K562 (cell line): ENCODE measurements around the gene BOD1L1. TPM values are rescaled to one million over a fixed set of nuclear protein-coding genes. Genes with fewer than 3 reads are reported as not detected.

Source experiments
- BCOR ChIP-seq: fragments of 450-650 bp; IDR thresholded peaks from 2 replicates; pipeline ENCODE4 v1.6.1; 2016
- FOXP1 ChIP-seq: sonication (generic); formaldehyde crosslinking; IDR thresholded peaks from 2 replicates; pipeline ENCODE4 v1.8.0; 2022; ENCODE audit warnings: mild to moderate bottlenecking, missing genetic modification reagents
- HMGN3 ChIP-seq: IDR thresholded peaks from 2 replicates; pipeline ENCODE4 v1.6.1; 2011; ENCODE audit warnings: borderline replicate concordance, low read depth, mild to moderate bottlenecking, mixed read lengths, low read length; ENCODE audit not compliant: insufficient read length; ENCODE audit errors: extremely low read depth
- JUNB ChIP-seq: fragments of 450-650 bp; formaldehyde crosslinking; conservative IDR thresholded peaks from 2 replicates; pipeline ENCODE4 v1.4.0; 2020; ENCODE audit warnings: mild to moderate bottlenecking
- MYBL2 ChIP-seq, 2 experiments: fragments of 450-650 bp in 1 of 2; sonication (generic) in 1 of 2; formaldehyde crosslinking in 1 of 2; IDR thresholded peaks; 2 replicates each; pipeline versions ENCODE4 v1.6.1 to v1.8.1; 2017 to 2022; ENCODE audit warnings: borderline replicate concordance in 1 of 2, inconsistent platforms in 1 of 2, low read depth in 1 of 2, mild to moderate bottlenecking in 1 of 2, missing genetic modification reagents in 1 of 2, moderate library complexity in 1 of 2
- PRDM10 ChIP-seq: fragments of 450-650 bp; IDR thresholded peaks from 2 replicates; pipeline ENCODE4 v1.6.1; 2018; ENCODE audit not compliant: partially characterized antibody
- U2AF2 ChIP-seq: fragments of 200-400 bp; formaldehyde crosslinking; optimal IDR thresholded peaks from 2 replicates; pipeline ENCODE3; 2017; ENCODE audit warnings: low read depth, mild to moderate bottlenecking, low read length
- ZNF830 ChIP-seq: fragments of 250-450 bp; sonication (Bioruptor Pico); IDR thresholded peaks from 2 replicates; pipeline ENCODE4 v1.5.0; 2021; ENCODE audit warnings: mild to moderate bottlenecking
- polyA plus RNA-seq, 8 experiments: library from polyadenylated mRNA; depleted of rRNA in 4 of 8; stranded (reverse) in 5 of 8; unstranded in 3 of 8; fragments of >200 nt; fragmentation: Nextera tagmentation in 2 of 8; fragmentation: Illumina TruSeq in 1 of 8; extraction: Ambion mirVana in 2 of 8; extraction: Trizol in 1 of 8; gene quantifications; 2 replicates each; pipeline versions ENCODE4 v1.2.1 to v1.2.3, GENCODE V29; 2011 to 2014; ENCODE audit warnings: inconsistent platforms in 1 of 8, missing spikeins in 1 of 8
- total RNA-seq, 7 experiments: library from RNA; depleted of rRNA in 6 of 7; stranded (reverse); fragments of >200 nt in 6 of 7; fragmentation: Illumina TruSeq in 2 of 7; extraction: Trizol in 2 of 7; gene quantifications; 2 replicates each; pipeline versions ENCODE4 v1.2.1 to v1.2.3, GENCODE V29; 2011 to 2021; ENCODE audit warnings: low replicate concordance in 1 of 7
- TF ChIP-seq, protein P1 (sequence below): sonication (generic); formaldehyde crosslinking; IDR thresholded peaks from 2 replicates; pipeline ENCODE4 v1.8.1; 2023; ENCODE audit warnings: mild to moderate bottlenecking, missing genetic modification reagents
- TF ChIP-seq, protein P2 (sequence below): fragments of 200-400 bp; formaldehyde crosslinking; IDR thresholded peaks from 2 replicates; pipeline ENCODE4 v1.6.1; 2017; ENCODE audit warnings: mild to moderate bottlenecking, low read depth, low read length, moderate library complexity
- TF ChIP-seq, protein P3 (sequence below): fragments of 200-800 bp; sonication (Bioruptor generic); IDR thresholded peaks from 2 replicates; pipeline ENCODE4 v1.6.1; 2017; ENCODE audit warnings: missing genetic modification characterization, missing compliant biosample characterization

Gene BOD1L1
- total and polyA plus RNA-seq, 9 of the 15 experiments (the other 6 are each of a cell fraction or from before 2014, with no cell fraction given): 4.8 to 23.2 (median 17.7) TPM

- TF ChIP-seq PRDM10: peak; percentile 94
- TF ChIP-seq, protein P1, sequence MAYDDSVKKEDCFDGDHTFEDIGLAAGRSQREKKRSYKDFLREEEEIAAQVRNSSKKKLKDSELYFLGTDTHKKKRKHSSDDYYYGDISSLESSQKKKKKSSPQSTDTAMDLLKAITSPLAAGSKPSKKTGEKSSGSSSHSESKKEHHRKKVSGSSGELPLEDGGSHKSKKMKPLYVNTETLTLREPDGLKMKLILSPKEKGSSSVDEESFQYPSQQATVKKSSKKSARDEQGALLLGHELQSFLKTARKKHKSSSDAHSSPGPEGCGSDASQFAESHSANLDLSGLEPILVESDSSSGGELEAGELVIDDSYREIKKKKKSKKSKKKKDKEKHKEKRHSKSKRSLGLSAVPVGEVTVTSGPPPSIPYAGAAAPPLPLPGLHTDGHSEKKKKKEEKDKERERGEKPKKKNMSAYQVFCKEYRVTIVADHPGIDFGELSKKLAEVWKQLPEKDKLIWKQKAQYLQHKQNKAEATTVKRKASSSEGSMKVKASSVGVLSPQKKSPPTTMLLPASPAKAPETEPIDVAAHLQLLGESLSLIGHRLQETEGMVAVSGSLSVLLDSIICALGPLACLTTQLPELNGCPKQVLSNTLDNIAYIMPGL: no peak
- peak; percentile 41 for TF ChIP-seq HMGN3
- TF ChIP-seq JUNB (CRISPR knock-in tag): no peak
- TF ChIP-seq MYBL2 (IDR thresholded peaks at IDR 0.05; ENCODE audit: low read depth): peak; percentile 85
- TF ChIP-seq MYBL2 (CRISPR knock-in tag; IDR thresholded peaks at IDR 0.05; ENCODE audit: borderline replicate concordance): no peak
- TF ChIP-seq ZNF830 (CRISPR knock-in tag): no peak
- no peak for TF ChIP-seq FOXP1
- TF ChIP-seq BCOR: no peak
- TF ChIP-seq, protein P2, sequence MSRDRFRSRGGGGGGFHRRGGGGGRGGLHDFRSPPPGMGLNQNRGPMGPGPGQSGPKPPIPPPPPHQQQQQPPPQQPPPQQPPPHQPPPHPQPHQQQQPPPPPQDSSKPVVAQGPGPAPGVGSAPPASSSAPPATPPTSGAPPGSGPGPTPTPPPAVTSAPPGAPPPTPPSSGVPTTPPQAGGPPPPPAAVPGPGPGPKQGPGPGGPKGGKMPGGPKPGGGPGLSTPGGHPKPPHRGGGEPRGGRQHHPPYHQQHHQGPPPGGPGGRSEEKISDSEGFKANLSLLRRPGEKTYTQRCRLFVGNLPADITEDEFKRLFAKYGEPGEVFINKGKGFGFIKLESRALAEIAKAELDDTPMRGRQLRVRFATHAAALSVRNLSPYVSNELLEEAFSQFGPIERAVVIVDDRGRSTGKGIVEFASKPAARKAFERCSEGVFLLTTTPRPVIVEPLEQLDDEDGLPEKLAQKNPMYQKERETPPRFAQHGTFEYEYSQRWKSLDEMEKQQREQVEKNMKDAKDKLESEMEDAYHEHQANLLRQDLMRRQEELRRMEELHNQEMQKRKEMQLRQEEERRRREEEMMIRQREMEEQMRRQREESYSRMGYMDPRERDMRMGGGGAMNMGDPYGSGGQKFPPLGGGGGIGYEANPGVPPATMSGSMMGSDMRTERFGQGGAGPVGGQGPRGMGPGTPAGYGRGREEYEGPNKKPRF: no peak
- TF ChIP-seq, protein P3, sequence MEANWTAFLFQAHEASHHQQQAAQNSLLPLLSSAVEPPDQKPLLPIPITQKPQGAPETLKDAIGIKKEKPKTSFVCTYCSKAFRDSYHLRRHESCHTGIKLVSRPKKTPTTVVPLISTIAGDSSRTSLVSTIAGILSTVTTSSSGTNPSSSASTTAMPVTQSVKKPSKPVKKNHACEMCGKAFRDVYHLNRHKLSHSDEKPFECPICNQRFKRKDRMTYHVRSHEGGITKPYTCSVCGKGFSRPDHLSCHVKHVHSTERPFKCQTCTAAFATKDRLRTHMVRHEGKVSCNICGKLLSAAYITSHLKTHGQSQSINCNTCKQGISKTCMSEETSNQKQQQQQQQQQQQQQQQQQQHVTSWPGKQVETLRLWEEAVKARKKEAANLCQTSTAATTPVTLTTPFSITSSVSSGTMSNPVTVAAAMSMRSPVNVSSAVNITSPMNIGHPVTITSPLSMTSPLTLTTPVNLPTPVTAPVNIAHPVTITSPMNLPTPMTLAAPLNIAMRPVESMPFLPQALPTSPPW (CRISPR knock-in tag): peak; percentile 80
- TF ChIP-seq U2AF2: no peak
Observed at GRCh38 chr4:13544606-13545393, 82.7 kb downstream of the BOD1L1 start (continued).
